GM21360 (cell line): ENCODE measurements around the gene POLN.
"Not testable (repeated sequence)": the region's sequence is repeated elsewhere in the genome, so short reads cannot be mapped to it uniquely, and the experiment has no call there.

ENCODE experiments used
- ATAC-seq: cut with Tn5 transposase; IDR thresholded peaks from one replicate; pipeline ENCODE4 v1.9.1; 2021; ENCODE audit warnings: mild to moderate bottlenecking, moderate library complexity; ENCODE audit not compliant: unreplicated experiment

Gene POLN

DNA sequence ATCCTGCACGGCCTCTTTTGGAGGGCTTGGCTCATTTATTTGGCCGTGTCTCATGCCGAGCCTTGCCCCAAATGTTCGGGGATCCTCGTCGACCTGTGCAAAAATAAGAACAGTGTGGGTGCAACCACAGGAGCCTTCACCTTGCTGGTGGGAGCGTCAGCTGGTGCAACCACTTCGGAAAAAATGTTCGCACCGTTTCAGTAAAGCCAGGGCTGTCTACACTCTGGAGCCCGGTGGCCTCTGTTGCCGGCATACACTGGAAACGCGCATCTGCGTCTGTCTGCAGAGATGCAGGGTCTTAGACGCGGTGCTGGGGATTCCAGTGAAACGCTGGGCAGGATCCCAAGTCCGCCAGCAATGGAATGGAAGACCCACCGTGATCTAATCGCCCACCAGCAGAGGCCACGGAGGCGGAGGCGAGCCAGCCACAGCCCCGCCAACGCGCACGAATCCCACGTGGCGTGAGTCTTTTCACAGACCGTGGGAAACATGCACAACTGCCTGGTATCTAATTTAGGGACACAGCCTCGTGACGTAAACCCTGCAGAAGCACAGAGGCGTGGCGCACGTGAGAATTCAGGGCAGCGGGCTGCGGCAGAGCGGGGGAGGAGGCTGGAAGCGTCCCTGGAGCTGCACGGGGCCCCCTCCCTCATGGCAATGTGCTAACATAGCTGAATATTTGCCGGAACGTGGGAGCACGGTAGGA, 33.8 kb upstream of the POLN start:
- no peak for ATAC-seq

DNA sequence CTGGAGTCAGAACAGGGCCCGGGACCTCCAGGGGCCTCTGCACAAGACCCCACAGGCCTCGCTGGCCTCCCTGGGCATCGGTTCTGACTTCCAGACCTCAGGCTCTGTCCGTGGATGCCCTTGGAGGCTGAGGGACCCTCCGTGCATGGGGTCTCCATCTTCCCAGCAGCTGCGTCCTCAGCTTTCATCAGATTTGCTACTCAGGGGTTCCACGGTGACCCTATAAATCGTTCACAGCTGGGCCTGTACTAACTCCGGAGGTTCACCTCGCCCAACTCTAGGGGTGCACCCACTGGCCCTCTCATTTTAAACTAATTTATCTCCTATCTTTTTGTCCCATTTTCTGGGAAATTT, 33.1 kb upstream of the POLN start:
- ATAC-seq, result not testable (repeated sequence)

DNA sequence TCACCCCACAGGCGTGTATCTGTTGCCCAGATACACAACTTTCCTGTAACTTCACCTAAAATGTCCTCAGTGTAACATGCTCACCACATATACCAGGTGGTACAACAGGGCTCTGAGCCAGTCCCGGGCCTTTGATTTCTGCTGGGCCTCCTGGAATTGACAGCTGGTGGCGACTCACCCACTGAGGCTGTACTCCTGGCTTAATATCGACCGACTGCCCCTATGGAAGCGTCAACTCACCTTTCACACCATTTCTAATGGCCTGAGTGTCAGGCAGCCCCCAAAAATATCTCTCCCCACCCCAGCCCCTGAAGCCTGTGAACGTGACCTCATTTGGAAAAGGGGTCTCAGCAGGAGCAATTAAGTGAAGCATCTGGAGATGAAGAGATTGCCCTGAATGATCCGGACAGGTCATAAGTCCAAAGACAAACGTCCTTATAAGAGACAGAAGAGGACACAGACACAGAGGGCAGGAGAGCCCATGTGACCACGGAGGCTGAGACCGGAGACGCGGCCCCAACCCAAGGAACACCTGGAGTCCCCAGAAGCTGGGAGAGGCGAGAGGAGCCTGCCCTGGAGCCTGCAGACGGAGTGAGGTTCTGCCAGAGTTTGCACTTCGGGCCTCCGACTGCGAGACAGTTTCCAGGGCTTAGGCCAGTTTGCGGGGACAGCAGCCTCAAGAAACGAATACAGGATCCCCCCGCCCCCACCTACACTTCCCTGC, 32.6 kb upstream of the POLN start:
- no peak for ATAC-seq

DNA sequence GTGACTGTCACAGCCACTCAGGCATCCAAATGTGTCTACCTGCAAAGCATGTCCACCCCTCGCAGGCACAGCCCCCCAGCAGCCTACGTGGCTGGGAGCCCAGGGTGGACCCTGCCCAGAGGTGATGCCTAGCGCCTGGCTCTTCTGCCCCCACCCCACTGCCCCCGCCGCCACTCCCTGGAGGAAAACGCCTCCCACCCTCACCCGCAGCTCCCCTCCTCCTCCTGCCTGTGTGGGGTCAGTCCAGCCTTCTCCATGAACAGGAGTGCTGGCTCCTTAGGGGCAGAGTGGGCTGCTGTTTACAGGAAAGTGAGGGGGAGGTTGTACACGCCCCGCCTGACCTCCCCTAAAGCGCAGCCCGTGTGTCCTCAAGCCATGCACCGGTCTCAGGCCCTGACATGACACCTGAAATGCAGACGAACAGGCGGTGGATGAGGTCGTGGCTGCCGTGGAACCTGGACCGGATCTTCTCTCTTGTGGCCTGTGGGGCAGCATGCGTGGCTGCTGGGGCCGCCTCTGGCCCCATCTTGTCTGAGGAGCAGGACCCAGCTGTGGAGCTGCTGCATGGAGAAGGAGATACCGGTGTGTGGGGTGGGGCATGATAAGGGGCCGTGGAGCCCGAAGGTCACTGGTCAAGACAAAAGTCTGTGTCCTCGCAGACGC, 31.9 kb upstream of the POLN start:
- ATAC-seq, result no peak

DNA sequence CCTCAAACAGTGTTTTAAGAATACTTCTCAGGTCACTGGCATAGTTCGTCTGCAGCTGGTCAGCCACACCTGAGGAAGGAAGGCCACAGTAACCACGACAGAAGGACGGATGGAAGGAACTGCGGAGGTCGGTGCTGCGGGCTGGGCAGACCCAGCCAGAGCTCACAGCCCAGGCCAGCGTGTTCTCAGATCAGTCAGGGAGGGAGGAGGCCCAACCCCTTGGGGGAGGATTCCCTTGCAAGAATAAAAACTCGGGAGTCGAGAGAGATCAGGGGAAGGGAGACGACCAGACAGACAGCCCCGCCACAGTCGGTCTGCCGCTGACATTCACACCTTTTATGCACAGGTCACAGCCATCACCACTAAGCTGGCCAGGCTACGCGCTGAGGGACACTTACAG, 31.3 kb upstream of the POLN start:
- ATAC-seq, result no peak

DNA sequence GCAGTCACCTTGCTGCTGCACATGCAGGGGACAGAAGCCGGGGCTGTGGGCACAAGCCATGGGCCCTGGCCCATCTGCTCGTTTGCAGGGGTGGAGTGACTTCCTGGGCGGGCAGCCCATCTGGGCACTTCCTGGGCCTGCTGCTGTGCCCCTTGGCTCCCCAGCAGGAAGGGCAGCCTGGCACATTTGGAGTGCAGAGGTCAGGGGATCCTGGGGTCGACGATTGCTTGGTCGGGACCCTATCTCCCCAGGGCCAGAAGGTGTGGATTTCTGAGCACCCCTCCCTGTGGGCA, 30.9 kb upstream of the POLN start:
- no peak for ATAC-seq

DNA sequence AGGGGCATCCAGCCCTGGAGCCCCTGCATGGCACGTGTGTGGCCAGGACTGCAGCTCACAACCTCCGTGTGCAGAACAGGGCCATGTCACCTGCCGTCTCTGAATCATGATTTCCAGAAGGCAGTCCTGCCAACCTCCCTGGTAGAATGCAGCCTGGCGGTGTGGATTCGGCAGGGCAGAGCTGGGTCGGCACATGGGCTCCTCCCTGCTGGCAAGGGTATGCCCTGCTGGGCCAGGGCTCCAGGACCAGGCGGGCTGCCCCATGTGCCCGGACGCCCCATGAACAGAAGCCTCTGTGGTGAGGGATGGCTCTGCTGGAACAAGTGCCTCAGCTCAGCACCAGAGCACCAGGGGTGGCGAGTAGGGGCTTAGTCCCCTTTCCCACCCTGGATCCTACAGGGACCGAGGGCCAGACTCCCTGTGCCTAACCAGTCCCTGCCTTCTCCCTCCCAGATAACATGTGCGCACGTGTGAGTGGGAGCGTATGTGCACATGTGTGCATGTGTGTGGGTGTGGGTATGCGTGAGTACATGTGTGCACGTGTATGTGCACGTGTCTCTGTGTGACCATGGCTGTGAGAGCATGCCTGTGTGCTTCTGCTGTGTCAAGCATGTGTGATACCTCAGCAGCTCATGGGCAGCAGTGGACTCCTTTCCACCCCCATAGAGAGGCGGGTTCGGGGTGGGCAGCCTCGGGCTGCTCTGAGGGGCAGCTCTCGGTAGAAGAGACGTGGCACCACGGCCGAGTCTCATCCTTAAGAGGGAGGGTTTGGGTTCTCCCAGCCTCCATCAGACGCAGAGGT, 30.3 kb upstream of the POLN start:
- ATAC-seq, result no peak

DNA sequence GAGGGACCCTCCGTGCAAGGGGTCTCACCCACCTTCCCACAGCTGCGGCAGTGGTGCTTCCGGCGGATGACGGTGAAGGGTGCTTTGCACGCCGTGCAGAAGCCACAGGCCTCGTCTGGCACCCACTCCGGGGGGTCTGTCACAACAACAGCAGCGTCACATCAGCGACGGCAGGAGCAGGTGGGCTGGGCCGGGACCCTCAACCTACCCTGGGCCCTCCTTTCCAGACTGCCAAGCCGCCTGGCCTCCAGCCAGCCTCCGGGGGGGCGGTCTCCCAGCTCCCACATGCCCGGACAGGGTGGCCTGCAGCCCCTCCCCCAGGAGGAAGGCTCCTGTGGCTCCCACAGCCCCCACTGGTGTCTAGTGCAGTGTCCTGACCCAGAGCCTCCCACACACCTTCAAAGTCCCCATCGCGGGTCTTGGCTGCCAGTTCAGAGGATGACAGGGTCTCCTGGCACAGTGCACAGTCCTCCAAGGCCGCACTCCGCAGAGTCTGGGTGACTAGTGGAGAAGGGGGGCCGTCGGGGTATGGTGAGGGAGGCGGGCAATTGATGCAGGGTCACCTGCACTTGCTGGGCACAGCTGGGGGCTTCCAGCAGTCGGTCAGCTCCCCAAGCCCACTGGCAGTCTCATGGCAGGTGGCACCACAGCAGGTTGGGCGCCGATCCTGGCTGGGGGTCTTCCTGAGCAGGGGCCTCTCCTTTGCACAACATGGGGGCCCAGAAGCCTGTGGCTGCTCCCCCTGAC, 29.5 kb upstream of the POLN start:
- ATAC-seq, result no peak

DNA sequence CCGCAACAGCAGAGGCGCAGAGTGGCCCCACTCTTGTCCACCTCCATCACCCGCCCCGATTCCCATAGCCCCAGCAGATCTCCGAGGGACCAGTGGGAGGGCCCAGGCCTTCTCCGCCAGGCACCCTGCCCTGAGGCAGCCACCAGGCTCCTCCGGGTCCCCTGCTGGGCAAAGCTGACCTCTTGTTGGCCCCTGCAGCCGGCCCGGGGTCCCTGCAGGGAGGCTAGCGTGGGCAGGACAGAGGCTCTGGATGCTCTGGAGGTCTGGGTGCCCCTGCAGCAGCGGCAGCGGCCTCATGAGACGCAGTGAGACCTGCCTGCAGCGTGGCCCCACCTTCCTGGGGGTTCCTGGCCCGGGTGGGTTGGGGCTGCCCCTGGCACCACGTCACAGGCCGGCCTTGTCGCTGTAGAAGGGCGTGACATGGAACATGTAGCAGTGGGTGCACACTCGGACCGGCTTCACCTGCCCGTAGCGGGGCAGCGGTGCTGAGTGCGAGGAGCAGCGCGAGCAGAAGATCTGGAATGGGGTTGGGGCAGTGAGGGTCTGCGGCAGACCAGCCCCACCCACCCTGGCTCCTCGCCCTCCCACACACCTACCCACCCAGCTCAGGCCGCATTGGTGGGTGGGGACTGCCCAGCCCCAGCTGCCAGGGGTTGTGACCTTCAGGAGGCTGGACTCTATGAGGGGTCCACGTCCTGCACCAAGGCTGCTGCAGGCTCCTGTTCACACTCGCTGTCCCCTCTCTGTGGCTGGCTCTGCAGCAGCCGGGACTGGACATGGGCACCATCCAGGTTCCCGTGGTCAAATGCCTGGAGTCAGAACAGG, 28.6 kb upstream of the POLN start:
- ATAC-seq, result no peak

DNA sequence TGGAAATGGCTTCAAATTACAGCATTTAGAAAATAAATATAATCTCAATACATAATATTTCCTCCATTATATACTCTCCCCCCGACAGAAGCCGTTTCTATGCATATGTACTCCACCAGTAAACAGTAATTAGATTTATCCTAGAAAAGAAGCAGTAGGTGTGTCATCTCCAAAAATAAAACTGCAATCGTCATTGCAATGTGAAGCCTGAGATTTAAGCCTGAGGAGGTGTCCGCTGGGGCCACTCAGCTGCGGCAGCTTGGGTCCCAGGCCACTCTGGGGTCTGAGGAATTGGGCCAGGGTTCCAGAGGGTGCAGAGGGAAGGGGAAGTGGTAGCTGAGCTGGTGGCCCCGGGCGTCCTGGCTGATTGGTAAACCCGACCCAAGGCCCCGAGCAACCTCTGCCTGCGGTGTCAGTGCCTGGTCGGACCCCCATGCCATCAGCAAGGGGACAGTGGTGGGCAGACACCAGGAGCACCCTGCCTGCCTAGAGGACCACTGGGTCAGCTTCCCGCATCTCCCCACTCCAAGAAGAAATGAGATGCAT, 27.8 kb upstream of the POLN start:
- no peak for ATAC-seq

DNA sequence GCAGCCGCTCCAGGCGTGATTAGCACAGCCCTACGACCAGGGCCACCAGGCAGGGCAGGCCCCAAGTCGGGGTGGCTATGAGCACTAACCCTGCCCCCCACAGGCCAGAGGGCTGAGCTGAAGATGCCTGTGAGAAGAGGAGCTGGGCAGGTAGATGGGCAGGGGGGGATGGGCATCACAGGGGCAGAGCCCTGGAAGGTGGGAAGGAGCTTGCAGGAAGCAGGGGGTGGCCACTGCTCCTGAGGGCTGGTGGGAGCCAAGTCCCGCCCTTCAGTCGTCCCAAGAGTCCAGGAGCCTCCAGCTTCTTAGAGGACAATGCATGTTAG, 27.2 kb upstream of the POLN start:
- no peak for ATAC-seq

DNA sequence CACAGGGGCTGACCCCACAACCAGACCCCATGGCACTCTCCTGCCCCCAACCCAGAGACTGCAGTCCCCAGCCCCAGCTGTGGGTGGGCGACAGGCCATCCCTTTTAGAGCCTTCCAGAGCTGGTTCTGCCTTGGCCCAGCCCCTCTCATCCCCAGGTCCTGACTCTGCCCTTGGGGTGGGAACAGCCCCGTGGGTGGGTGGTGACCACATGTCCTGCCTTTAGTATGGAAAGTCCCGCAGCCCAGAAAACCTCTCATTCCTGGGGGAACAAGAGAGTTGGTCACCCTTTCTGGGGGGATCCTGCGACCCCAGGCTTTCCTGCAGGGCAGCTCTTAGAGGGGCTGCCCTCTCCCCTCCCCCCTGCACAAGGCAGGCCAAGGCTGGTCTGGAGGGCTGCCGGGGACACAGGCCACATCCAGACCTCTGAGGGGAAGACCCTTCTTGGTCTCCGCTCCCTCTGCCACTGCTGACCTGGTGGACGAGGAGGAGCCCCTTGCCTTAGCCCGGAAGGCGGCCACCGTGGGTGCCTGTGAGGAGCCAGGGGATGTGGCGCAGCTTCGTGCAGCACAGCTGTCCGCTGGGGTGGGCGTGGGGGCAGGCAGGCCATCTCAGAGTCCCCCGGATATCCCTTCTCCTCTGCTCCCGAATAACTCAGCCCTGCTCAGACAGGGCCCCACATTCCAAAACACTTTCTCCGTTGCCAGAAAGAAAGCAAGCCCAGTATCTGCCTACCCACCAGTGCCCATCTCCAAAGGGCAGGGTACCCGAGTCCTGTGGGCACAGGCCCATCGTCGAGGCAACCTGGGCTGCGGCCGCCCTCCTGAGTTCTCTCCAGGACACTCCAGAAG, 26.7 kb upstream of the POLN start:
- ATAC-seq, result no peak

DNA sequence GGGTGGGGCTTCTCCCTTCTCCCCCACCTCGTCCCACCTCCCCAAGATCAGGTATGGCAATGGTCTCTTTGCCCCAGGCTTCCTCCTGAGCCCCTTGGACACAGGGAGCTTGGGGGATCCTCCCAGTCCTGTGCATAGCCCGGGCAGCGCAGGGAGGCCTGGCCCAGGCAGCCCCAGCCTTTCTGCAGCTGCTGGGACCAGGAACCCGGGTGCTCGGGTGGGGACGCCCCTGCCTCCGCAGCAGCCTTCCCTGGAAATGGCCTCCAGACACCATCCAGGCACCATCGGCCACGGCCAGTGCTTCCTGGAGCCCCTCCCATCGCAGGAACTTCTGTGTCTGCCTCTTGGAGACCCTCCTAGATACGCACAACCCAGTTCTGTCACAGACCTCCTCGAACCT, 25.9 kb upstream of the POLN start:
- no peak for ATAC-seq

DNA sequence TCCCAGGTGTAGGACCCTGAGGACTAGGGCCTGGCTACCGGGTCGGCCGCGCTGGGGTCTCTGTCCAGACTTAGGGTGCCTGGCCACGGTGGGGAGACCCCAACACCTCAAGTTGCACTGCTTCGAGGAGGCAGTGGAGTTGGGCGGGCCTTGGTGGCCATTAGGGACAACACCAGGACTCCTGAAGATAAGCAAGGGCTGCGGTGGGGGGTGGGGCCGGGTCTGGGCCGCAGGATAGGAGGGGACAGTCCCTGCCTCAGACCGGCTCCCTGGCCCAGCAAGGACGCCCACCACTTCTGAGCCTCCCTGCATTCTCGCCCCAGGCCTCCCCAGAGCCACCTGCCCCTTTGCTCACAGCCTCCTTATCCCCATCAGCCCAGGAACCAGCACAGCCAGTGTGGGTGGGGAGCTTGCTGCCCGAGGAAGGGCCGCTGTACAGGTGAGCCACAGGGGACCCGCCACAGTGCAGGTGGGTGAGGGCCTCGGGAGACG, 25.4 kb upstream of the POLN start:
- ATAC-seq, result no peak

DNA sequence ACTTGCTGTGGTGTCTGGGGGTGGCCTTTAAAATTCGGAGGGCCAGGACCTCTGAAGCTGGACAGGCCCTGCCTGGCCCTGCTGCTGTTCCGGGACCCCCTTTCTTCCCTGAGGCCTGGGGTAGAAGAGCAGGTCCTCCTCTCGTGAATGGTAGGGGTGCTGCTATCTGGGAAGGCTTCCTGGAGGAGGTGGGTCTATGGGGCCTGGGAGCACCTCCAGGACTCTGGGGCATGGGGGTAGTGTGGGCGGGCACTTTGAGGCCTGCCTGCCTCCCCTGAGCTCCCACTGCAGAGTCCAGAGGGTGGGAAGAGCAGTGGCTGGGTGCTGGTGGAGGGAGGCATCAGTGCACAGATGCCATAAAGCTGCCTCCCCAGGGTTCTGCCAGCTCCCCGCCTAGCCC, 24.9 kb upstream of the POLN start:
- ATAC-seq, result no peak

DNA sequence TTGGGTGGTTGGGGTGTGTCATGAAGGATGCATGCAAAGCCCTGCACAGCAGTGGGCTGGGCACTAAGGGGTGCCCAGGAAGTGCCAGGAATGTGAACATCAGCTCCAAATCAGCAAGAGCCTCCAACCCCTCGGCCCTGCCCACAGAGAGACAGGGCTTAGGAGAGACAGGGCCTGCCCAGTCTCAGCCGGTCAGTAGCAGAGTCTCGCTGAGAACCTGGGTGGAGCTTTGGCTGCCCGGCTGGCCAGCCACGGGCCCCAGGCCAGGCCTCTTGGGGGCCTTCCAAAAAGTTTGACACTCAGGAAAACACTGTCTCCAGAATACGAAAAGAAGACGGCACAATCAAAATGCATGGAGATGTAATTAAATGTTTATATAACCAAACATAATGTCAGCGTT, 24.3 kb upstream of the POLN start:
- no peak for ATAC-seq

DNA sequence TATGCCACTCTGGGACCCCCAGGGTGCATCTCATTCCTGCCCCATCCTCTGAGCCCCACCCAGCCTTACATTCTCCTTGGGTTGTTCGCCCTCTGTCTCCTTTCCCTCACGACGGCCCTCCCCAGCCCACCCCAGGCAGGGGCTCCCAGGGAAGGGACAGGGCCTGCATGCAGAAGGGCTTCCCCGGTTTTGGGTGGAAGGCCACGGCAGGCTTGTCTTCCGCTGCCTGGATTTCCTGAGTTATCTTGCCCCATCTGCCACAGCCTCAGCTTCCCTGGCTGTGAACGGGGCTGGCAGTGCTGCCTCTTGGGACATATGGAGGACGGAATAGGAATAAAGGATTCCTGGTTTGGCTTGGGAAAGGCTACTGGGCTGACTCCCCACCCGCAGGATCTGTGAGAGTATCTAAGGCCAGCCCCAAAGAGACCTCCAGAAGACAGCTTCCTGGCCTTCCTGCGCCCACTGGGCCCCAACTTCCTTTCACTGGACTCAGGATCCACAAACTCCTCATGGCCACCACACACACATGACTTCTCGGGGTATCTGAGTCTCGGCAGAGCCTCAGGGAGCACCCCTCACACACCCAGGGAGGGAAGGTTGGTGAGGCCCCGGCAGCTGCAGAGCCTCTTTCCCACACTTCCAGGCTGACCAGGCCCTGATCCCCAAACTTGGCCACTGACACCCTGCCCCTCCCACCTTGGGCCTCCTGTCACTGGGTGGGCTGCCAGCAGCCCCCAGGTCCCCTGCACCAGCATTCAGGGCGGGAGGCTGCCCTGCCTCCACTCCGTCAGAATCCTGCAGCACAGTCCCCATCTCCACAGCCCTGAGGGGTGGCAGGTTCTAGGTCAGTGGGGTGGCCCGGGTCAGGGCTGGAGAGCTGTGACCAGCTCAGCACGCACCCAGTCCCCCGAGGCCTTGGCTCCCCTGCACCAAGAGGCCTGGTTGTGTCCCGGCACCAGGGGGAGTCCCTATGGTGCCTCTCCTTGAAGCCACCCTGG, 23.5 kb upstream of the POLN start:
- no peak for ATAC-seq
